Gastroesophageal sphincter (tissue), 3 donors: ENCODE results near the gene PEPD.

ENCODE experiments used
- POLR2A ChIP-seq, 2 donors: fragments of 450-650 bp; IDR thresholded peaks; one replicate each; pipeline ENCODE4 v1.6.1; 2017; ENCODE audit warnings: antibody characterized with exemption in 2 of 2, mild to moderate bottlenecking in 2 of 2, moderate library complexity in 1 of 2
- POLR2AphosphoS5 ChIP-seq: sonication (generic); formaldehyde crosslinking; IDR thresholded peaks from one replicate; pipeline ENCODE4 v1.6.1; 2017; ENCODE audit warnings: antibody characterized with exemption
- TF ChIP-seq, protein P1 (sequence below), 4 experiments: fragments of 200-600 bp in 2 of 4; fragments of 450-650 bp in 2 of 4; sonication (generic) in 1 of 4; IDR thresholded peaks; one replicate each; pipeline ENCODE4 v1.5.1; 2017 to 2019; ENCODE audit warnings: antibody characterized with exemption in 4 of 4, mild to moderate bottlenecking in 2 of 4, moderate library complexity in 2 of 4

DNA sequence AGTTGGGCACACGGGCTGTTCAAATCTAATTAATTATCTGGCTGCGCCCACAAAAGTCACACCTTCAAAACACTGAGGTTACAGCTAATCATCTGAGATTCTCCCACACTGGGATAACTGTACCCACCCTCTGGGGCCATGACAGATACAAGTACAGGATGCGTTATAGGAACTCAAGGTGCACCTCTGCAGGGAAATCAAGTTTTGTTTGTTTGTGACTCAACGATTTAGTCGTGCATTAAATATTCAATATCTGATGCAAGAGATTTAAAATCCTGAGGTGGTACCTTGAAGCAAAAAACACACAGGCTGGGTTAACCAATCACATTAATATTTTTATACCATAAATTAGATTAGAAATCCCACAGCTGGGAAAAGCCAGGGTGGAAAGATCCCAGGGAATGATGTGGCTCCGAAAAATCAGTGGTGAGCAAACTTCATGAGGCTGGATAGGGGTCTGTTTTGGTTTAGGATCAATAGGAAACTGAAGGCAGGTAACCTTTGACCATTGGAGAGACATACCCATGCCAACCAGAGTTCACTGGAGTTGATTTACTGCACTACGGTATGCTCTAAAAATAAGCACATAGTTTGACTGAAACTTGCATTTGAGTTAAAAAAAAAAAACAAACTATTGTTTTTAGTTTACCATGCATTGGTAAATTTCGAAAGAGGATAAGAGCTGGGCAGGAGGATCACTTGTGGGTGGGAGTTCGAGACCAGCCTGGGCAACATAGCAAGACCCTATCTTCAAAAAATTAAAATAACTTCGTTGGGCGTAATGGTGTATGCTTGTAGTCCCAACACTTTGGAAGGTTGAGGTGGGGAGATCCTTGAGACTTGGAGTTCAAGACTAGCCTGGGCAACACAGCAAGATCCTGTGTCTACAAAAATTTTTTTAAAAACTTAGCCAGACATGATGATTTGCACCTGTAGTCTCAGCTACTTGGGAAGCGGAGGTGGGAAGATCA, 172.0 kb downstream of the PEPD start:
- TF ChIP-seq POLR2AphosphoS5 = no peak
- TF ChIP-seq, protein P1, sequence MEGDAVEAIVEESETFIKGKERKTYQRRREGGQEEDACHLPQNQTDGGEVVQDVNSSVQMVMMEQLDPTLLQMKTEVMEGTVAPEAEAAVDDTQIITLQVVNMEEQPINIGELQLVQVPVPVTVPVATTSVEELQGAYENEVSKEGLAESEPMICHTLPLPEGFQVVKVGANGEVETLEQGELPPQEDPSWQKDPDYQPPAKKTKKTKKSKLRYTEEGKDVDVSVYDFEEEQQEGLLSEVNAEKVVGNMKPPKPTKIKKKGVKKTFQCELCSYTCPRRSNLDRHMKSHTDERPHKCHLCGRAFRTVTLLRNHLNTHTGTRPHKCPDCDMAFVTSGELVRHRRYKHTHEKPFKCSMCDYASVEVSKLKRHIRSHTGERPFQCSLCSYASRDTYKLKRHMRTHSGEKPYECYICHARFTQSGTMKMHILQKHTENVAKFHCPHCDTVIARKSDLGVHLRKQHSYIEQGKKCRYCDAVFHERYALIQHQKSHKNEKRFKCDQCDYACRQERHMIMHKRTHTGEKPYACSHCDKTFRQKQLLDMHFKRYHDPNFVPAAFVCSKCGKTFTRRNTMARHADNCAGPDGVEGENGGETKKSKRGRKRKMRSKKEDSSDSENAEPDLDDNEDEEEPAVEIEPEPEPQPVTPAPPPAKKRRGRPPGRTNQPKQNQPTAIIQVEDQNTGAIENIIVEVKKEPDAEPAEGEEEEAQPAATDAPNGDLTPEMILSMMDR (IDR thresholded peaks at IDR 0.05) = no peak
- TF ChIP-seq POLR2A (IDR thresholded peaks at IDR 0.05) = no peak
